Kidney epithelial cell (primary cell): ENCODE results near the gene ANKH. TPM values are rescaled to one million over a fixed set of nuclear protein-coding genes. Genes with fewer than 3 reads are reported as not detected.

Experiments used
- DNase-seq: peaks from one replicate; pipeline ENCODE4 v3.0.0-alpha.2; 2010; ENCODE audit warnings: low read depth
- H3K27me3 ChIP-seq: 2 replicates; pipeline ENCODE4 v1.6.0; 2011; ENCODE audit warnings: low read length; ENCODE audit not compliant: control insufficient read depth, insufficient read depth
- H3K36me3 ChIP-seq: 2 replicates; pipeline ENCODE4 v1.5.1; 2011; ENCODE audit warnings: low read length; ENCODE audit not compliant: control insufficient read depth, insufficient read depth
- H3K4me3 ChIP-seq: 2 replicates; pipeline ENCODE4 v1.5.1; 2011; ENCODE audit warnings: low read depth, mild to moderate bottlenecking, control low read depth, low read length
- CTCF ChIP-seq: IDR thresholded peaks from 2 replicates; pipeline ENCODE4 v1.5.1; 2011; ENCODE audit warnings: mild to moderate bottlenecking, moderate library complexity, low read length, control low read depth, inconsistent platforms; ENCODE audit not compliant: insufficient read depth, poor library complexity, severe bottlenecking
- total RNA-seq: library from RNA; depleted of rRNA; stranded (reverse); fragments of >200 nt; gene quantifications from 2 replicates; pipeline ENCODE4 v1.2.3, GENCODE V29; 2015

The ANKH gene
- total RNA-seq, 1 donor from 2014 or later: 15.8 TPM

- Histone ChIP-seq H3K36me3 (peaks cover 1% of the 10 kb centered on the region), H3K27me3 (no peaks in the 10 kb centered on the region), H3K4me3 (no peak overlapping the region)
- DNase-seq: no peak
- no peak for TF ChIP-seq CTCF
Observed at GRCh38 chr5:14705556-14705955, 166.0 kb downstream of the ANKH start.

DNA sequence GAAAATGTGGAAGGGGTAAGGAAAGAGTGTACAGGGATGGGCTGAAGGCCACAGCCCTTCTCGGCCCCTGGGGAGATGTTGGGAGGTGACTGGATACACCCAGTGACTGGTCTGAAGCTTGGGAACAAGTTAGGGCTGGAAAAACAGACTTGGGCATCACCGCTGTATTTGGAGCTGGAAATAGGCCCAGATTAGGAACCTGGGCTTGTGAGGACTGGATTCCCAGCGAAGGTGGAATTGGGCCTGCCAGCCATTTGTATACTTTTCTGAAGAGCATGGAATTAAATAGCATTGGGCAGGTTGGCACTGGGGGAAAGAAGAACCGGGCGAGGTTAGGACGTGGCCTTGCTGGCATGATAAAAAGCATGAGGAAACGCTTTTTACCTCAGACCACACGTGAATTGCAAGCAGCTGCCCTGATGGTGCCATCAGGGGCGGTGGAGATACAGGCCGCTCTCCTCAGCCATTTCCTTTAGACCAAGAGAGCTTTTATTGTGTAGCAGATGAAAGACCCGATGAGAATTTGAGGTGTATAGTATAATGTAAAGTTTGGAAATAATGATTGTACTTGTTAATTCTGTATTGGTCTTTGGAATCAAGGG, 169.2 kb downstream of the ANKH start:
- H3K27me3 ChIP-seq: no peaks in the 10 kb centered on the region
- TF ChIP-seq CTCF: no peak
- no peak for DNase-seq
- peaks cover 2% of the 10 kb centered on the region for H3K36me3 ChIP-seq
- H3K4me3 ChIP-seq: no peak overlapping the region

- no peak for DNase-seq
- Histone ChIP-seq H3K27me3 (no peaks in the 10 kb centered on the region), H3K4me3 (no peak overlapping the region), H3K36me3 (peaks cover 2% of the 10 kb centered on the region)
- no peak for TF ChIP-seq CTCF
Observed at GRCh38 chr5:14701556-14701955, 170.0 kb downstream of the ANKH start.

DNA sequence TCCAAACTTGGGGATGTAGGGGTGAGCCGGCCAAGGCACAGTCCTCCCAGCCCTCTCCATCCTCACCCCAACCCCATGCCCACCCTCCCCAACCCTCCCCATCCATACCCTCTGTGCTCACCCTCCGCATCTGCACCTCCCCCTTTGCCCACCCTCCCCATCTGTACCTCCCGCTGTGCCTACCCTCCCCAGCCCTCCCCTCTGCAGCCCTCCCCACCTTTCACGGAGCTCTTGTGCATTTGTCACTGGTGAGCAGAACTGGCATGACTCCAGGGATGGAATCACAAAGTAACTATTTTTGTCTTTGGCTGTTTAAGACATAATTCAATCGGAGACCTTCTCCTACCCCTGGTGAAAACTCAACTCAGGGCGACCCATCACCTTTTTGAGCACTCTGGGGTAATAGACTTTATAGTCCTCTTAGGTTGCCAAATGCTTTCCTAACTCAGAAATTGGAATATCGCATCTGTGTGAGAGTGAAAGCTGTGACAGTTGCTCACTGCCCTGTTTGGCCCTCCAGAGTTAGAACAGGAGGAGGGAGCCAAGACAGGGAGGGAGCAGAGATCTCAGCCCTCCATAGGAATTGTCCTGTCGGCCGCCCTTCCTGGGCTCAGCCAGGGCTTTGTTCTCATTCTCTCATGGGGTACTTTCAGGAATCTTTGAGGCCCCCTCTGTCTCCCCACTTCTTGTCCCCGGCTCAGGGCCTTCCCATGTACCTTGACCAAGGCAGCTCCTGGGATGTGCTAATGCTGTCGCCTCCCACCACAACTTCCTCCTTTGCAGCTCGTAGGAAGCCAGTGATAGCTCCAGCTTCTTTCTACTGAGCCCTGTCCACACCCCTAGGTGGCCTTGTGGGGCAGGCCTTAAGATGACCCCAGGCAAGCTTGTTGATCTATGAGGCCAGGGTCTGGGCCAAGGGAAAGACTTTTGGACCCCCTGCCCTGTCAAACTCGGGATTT, 170.8 kb downstream of the ANKH start:
- no peak for DNase-seq
- Histone ChIP-seq H3K4me3 (no peak overlapping the region), H3K27me3 (no peaks in the 10 kb centered on the region), H3K36me3 (peaks cover 2% of the 10 kb centered on the region)
- TF ChIP-seq CTCF: no peak

- DNase-seq: no peak
- H3K36me3 ChIP-seq: peaks cover 2% of the 10 kb centered on the region
Observed at GRCh38 chr5:14699807-14700400, 171.7 kb downstream of the ANKH start.

More at GRCh38 chr5:14699807-14700400, 171.7 kb downstream of the ANKH start:
- Histone ChIP-seq H3K27me3 (no peaks in the 10 kb centered on the region), H3K4me3 (no peak overlapping the region)
- TF ChIP-seq CTCF: no peak
